HCT116 (cell line): ENCODE data around the gene DNAH9.
A peak's percentile ranks its signal among the peaks of the same experiment; 100 is the strongest.

Experiments
- CTCF ChIP-seq, 3 experiments: fragments of 200-600 bp in 1 of 3; sonication (generic) in 1 of 3; IDR thresholded peaks in 2 of 3; conservative IDR thresholded peaks in 1 of 3; 2 replicates each; pipeline ENCODE4 v1.5.1; 2012 to 2017; ENCODE audit warnings: low read depth in 2 of 3, low read length in 2 of 3, antibody characterized with exemption in 1 of 3, borderline replicate concordance in 1 of 3, control low read depth in 1 of 3, mild to moderate bottlenecking in 1 of 3, mixed read lengths in 1 of 3, mixed run types in 1 of 3, moderate library complexity in 1 of 3; ENCODE audit not compliant: insufficient read depth in 1 of 3
- EGR1 ChIP-seq: IDR thresholded peaks from 2 replicates; pipeline ENCODE4 v1.6.1; 2012; ENCODE audit warnings: low read depth
- EZH2 ChIP-seq: fragments of 200-600 bp; sonication (generic); IDR thresholded peaks from 2 replicates; pipeline ENCODE4 v1.6.1; 2017; ENCODE audit warnings: antibody characterized with exemption, mixed run types
- EZH2phosphoT487 ChIP-seq: fragments of 200-600 bp; IDR thresholded peaks from 2 replicates; pipeline ENCODE4 v1.6.1; 2018; ENCODE audit warnings: antibody characterized with exemption, borderline replicate concordance
- JUND ChIP-seq: IDR thresholded peaks from 2 replicates; pipeline ENCODE4 v1.6.1; 2012
- POLR2A ChIP-seq: IDR thresholded peaks from 2 replicates; pipeline ENCODE4 v1.7.0; 2011; ENCODE audit warnings: borderline replicate concordance; ENCODE audit not compliant: insufficient read depth, insufficient read length; ENCODE audit errors: extremely low read depth
- RAD21 ChIP-seq: IDR thresholded peaks from 2 replicates; pipeline ENCODE4 v1.6.1; 2012; ENCODE audit warnings: low read depth, mild to moderate bottlenecking
- REST ChIP-seq: IDR thresholded peaks from 2 replicates; pipeline ENCODE4 v1.6.1; 2012; ENCODE audit warnings: low read depth
- SIN3A ChIP-seq: IDR thresholded peaks from 2 replicates; pipeline ENCODE4 v1.6.1; 2012; ENCODE audit warnings: low read depth
- SP1 ChIP-seq: IDR thresholded peaks from 2 replicates; pipeline ENCODE4 v1.6.1; 2012; ENCODE audit warnings: low read depth
- ZNF274 ChIP-seq: fragments of 200-500 bp; sonication (Bioruptor generic); IDR thresholded peaks from 2 replicates; pipeline ENCODE4 v1.6.1; 2014; ENCODE audit warnings: mild to moderate bottlenecking, low read depth, low read length, inconsistent platforms
- TF ChIP-seq, protein P1 (sequence below): IDR thresholded peaks from 2 replicates; pipeline ENCODE4 v1.6.1; 2012
- TF ChIP-seq, protein P2 (sequence below): IDR thresholded peaks from 2 replicates; pipeline ENCODE4 v1.6.1; 2011; ENCODE audit warnings: mild to moderate bottlenecking, low read length, moderate library complexity; ENCODE audit not compliant: insufficient replicate concordance; ENCODE audit errors: extremely low read depth
- TF ChIP-seq, protein P3 (sequence below): IDR thresholded peaks from 2 replicates; pipeline ENCODE4 v1.6.1; 2012

DNA sequence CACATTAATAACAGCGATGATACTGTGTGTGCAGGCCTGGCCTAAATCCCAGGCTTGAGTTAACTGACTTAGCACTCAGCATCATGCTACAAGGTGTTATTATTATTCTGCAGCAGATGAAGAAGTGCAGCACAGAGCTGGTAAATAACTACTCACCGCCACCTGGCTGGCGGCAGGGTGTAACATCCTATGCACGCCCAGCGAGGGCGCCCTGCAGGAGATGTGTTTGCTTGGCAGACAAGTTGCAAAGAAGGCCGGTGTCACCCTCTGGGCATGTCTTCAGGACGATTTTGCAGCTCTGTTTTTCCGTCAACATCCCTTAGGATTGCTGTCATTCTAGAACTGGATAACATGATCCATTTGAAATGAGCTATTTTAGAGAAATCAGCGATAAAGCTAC is 30.1 kb downstream of the DNAH9 start:
- TF ChIP-seq POLR2A: no peak
- no peak for TF ChIP-seq EZH2
- peak in 2 of 3 experiments; percentile 11 to 39; a peak in 2 of 6 replicates for TF ChIP-seq CTCF (IDR thresholded peaks at IDR 0.05 in 2 of 3, conservative IDR thresholded peaks at IDR 0.05 in 1 of 3; ENCODE audit: borderline replicate concordance in 1 of 3, insufficient read depth in 1 of 3, low read depth in 2 of 3, low read length in 2 of 3)
- TF ChIP-seq REST: no peak
- TF ChIP-seq, protein P1, sequence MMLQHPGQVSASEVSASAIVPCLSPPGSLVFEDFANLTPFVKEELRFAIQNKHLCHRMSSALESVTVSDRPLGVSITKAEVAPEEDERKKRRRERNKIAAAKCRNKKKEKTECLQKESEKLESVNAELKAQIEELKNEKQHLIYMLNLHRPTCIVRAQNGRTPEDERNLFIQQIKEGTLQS: no peak
- no peak for TF ChIP-seq EZH2phosphoT487
- no peak for TF ChIP-seq SP1
- no peak for TF ChIP-seq RAD21
- no peak for TF ChIP-seq ZNF274
- no peak for TF ChIP-seq SIN3A
- no peak for TF ChIP-seq EGR1
- TF ChIP-seq, protein P2, sequence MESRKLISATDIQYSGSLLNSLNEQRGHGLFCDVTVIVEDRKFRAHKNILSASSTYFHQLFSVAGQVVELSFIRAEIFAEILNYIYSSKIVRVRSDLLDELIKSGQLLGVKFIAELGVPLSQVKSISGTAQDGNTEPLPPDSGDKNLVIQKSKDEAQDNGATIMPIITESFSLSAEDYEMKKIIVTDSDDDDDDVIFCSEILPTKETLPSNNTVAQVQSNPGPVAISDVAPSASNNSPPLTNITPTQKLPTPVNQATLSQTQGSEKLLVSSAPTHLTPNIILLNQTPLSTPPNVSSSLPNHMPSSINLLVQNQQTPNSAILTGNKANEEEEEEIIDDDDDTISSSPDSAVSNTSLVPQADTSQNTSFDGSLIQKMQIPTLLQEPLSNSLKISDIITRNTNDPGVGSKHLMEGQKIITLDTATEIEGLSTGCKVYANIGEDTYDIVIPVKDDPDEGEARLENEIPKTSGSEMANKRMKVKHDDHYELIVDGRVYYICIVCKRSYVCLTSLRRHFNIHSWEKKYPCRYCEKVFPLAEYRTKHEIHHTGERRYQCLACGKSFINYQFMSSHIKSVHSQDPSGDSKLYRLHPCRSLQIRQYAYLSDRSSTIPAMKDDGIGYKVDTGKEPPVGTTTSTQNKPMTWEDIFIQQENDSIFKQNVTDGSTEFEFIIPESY: no peak
- no peak for TF ChIP-seq JUND
- TF ChIP-seq, protein P3, sequence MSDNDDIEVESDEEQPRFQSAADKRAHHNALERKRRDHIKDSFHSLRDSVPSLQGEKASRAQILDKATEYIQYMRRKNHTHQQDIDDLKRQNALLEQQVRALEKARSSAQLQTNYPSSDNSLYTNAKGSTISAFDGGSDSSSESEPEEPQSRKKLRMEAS: no peak
